Prostate gland (tissue), 2 donors: Measurements from ENCODE around the gene PCDHA11. TPM values are rescaled to one million over a fixed set of nuclear protein-coding genes. Genes with fewer than 3 reads are reported as not detected.
"Not testable (repeated sequence)": the region's sequence is repeated elsewhere in the genome, so short reads cannot be mapped to it uniquely, and the experiment has no call there.

ENCODE experiments used
- DNase-seq: peaks from one replicate; pipeline ENCODE4 v3.0.0-alpha.2; 2019; ENCODE audit warnings: low spot score
- H3K27ac ChIP-seq, 2 donors: fragments of 200-600 bp; sonication (generic); 2 replicates each; pipeline ENCODE4 v1.5.1; 2017 to 2019
- H3K27me3 ChIP-seq: fragments of 200-600 bp; sonication (generic); replicated peaks from 2 replicates; pipeline ENCODE4 v1.5.1; 2019; ENCODE audit not compliant: insufficient read depth
- H3K36me3 ChIP-seq, 2 donors: fragments of 200-600 bp; sonication (generic); 1 replicate in 1 of 2; 2 replicates in 1 of 2; pipeline versions ENCODE4 v1.5.1 to v1.8.1; 2017 to 2019
- H3K4me1 ChIP-seq: fragments of 200-600 bp; sonication (generic); replicated peaks from 2 replicates; pipeline ENCODE4 v1.5.1; 2019
- H3K4me3 ChIP-seq, 2 donors: fragments of 200-600 bp; sonication (generic); 2 replicates each; pipeline ENCODE4 v1.5.1; 2017 to 2019
- H3K9me3 ChIP-seq: fragments of 200-600 bp; sonication (generic); 2 replicates; pipeline ENCODE4 v1.5.1; 2017
- CTCF ChIP-seq, 4 experiments: fragments of 200-600 bp in 2 of 4; fragments of 450-650 bp in 2 of 4; sonication (generic) in 2 of 4; IDR thresholded peaks; 1 replicate in 3 of 4; 2 replicates in 1 of 4; pipeline ENCODE4 v1.5.1; 2016 to 2019; ENCODE audit warnings: antibody characterized with exemption in 4 of 4, mild to moderate bottlenecking in 2 of 4, moderate library complexity in 2 of 4
- POLR2A ChIP-seq: fragments of 450-650 bp; IDR thresholded peaks from one replicate; pipeline ENCODE4 v1.6.1; 2016; ENCODE audit warnings: antibody characterized with exemption, mild to moderate bottlenecking
- POLR2AphosphoS5 ChIP-seq: sonication (generic); formaldehyde crosslinking; IDR thresholded peaks from one replicate; pipeline ENCODE4 v1.6.1; 2017; ENCODE audit warnings: antibody characterized with exemption
- WGBS: methylation state at CpG from one replicate; pipeline ENCODE4 v1.1.5; 2018; 5-methylcytosine and 5-hydroxymethylcytosine counted together
- intact Hi-C: fragments of 100-400 bp; cut with DNase I; formaldehyde crosslinking; loops from one replicate; pipeline ENCODE4 v1.14.2; 2022
- total RNA-seq, 2 donors: library from RNA; depleted of rRNA; stranded (reverse); fragments of >200 nt; gene quantifications; one replicate each; pipeline ENCODE4 v1.1.0, GENCODE V29; 2016

Gene PCDHA11
- 1 to 10 TPM in 1 of 2 donors, under 1 TPM in 1; 0.85 to 1.5 TPM for total RNA-seq

GRCh38 chr5:140868721-140869554, at the start of gene PCDHA11:
Gene PCDHA11, plus strand, starts transcription at chr5:140868957. Its CDS starts 147 bp downstream, at chr5:140869104.
- Histone ChIP-seq H3K9me3 (no peaks in the 10 kb centered on the region), H3K27me3 (no peaks in the 10 kb centered on the region), H3K27ac (no peak within 1 kb of the TSS), H3K4me3 (peak within 1 kb of the TSS in 1 of 2 donors; percentile 2), H3K36me3 (no peaks in the 10 kb centered on the region), H3K4me1 (no peaks in the 10 kb centered on the region)
- intact Hi-C loops: no loop called here
- TF ChIP-seq POLR2A: no peak
- peak in 1 of 4 experiments; percentile 15 for TF ChIP-seq CTCF (IDR thresholded peaks at IDR 0.05)
- no peak for DNase-seq
- 14% methylated on average over 41 of the region's 41 CpGs for WGBS

- intact Hi-C loops: no loop called here
- Histone ChIP-seq H3K27me3 (peaks cover 2% of the 10 kb centered on the region), H3K9me3 (no peaks in the 10 kb centered on the region), H3K36me3 (no peaks in the 10 kb centered on the region), H3K4me1 (no peaks in the 10 kb centered on the region), H3K4me3 (no peak within 1 kb of the TSS), H3K27ac (no peak within 1 kb of the TSS)
- no peak for DNase-seq
- TF ChIP-seq POLR2A (no peak), POLR2AphosphoS5 (no peak), CTCF (IDR thresholded peaks at IDR 0.05) (no peak)
- 30% methylated on average over 39 of the region's 39 CpGs for WGBS
These were observed 47.1 kb upstream of the PCDHA11 start, which contains the start of gene PCDHA5 for GRCh38 chr5:140821375-140822280. Gene PCDHA5, plus strand, starts transcription at chr5:140821613.

GRCh38 chr5:140822281-140822629, 46.5 kb upstream of the PCDHA11 start:
- TF ChIP-seq CTCF (IDR thresholded peaks at IDR 0.05) (no peak), POLR2AphosphoS5 (no peak), POLR2A (no peak)
- peaks cover 2% of the 10 kb centered on the region for H3K27me3 ChIP-seq
- H3K4me1 ChIP-seq: no peaks in the 10 kb centered on the region
- intact Hi-C loops: no loop called here
- DNase-seq: no peak
- H3K27ac ChIP-seq: no peak overlapping the region
- no peaks in the 10 kb centered on the region for H3K9me3 ChIP-seq
- WGBS: 26% methylated on average over 6 of the region's 6 CpGs
- no peak overlapping the region for H3K4me3 ChIP-seq
- H3K36me3 ChIP-seq: no peaks in the 10 kb centered on the region

GRCh38 chr5:140822969-140823368, 45.8 kb upstream of the PCDHA11 start:
- H3K9me3 ChIP-seq, H3K27ac ChIP-seq, intact Hi-C loops, H3K27me3 ChIP-seq, H3K4me3 ChIP-seq, H3K36me3 ChIP-seq, H3K4me1 ChIP-seq, DNase-seq: not testable (repeated sequence)
- WGBS: 40% methylated on average over 38 of the region's 48 CpGs

- Histone ChIP-seq H3K27me3 (peaks cover 2% of the 10 kb centered on the region), H3K4me1 (no peaks in the 10 kb centered on the region), H3K9me3 (no peaks in the 10 kb centered on the region), H3K27ac (no peak overlapping the region), H3K4me3 (no peak overlapping the region), H3K36me3 (no peaks in the 10 kb centered on the region)
- no peak for DNase-seq
- TF ChIP-seq CTCF (IDR thresholded peaks at IDR 0.05) (no peak), POLR2AphosphoS5 (no peak), POLR2A (no peak)
- 50% methylated on average over 37 of the region's 38 CpGs for WGBS
- intact Hi-C loops: no loop called here
These were observed 45.3 kb upstream of the PCDHA11 start for GRCh38 chr5:140823475-140823874.
